ENCODE results near the gene NCKAP5.

NCKAP5 gene

DNA sequence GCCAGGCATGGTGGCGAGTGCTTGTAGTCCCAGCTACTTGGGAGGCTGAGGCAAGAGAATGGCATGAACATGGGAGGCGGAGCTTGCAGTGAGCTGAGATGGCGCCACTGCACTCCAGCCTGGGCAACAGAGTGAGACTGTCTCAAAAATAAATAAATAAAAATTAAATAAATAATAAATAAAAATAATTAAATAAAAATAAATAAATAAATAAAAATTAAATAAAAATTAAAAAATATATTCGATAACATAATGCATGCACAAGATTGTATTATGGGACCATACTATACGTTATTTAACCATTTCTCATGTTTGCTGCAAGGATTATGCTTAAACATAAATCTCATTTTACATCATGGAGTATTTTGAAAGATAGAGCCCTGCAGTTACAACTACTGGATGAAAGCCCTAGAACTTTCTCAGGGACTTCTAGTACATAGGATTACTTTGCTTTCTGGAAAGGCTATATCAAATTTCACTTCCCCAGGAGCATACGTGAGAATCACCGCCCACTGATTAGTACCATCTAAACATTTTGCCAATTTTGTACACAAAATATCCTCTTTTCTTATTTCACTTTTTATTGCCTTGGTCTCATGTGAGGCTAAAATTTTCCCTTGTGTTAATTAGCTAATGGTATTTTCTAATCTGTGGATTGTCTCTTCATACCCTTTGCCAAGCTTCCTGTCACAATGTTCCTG, 664.0 kb downstream of the NCKAP5 start:
- Histone ChIP-seq H3K9me3 (ENCODE audit: control insufficient read depth, low read length) (no peaks in the 10 kb centered on the region), H3K4me1 (ENCODE audit: control insufficient read depth, insufficient read depth, low read depth, low read length) (peaks cover 2% of the 10 kb centered on the region), H3K4me2 (ENCODE audit: low read length, poor library complexity, severe bottlenecking) (no peak overlapping the region), H2BK15ac (ENCODE audit: low read depth, poor library complexity, severe bottlenecking) (no peak overlapping the region), H2AFZ (ENCODE audit: low read depth, low read length) (no peak overlapping the region), H3K9ac (ENCODE audit: low read length) (no peak overlapping the region), H4K91ac (ENCODE audit: low read length) (no peak overlapping the region), H3K36me3 (ENCODE audit: control insufficient read depth in 1 of 2, insufficient read depth in 2 of 2, low read depth in 1 of 2, low read length in 2 of 2) (no peaks in the 10 kb centered on the region), H3K14ac (ENCODE audit: low read length in 2 of 2) (no peak overlapping the region), H2AK5ac (ENCODE audit: low read length, severe bottlenecking) (no peak overlapping the region), H3K27ac (ENCODE audit: low read length, poor library complexity, severe bottlenecking) (no peak overlapping the region), H2BK12ac (ENCODE audit: low read length in 2 of 2) (no peak overlapping the region), H3K23ac (ENCODE audit: low read length in 2 of 2) (no peak overlapping the region), H3K4me3 (ENCODE audit: insufficient read depth in 1 of 2, low read depth in 1 of 2, low read length in 2 of 2) (no peak overlapping the region), H2BK120ac (ENCODE audit: low read depth, low read length) (no peak overlapping the region), H3K18ac (ENCODE audit: low read depth in 1 of 2, low read length in 2 of 2) (no peak overlapping the region), H3K27me3 (ENCODE audit: control insufficient read depth in 1 of 2, insufficient read depth in 1 of 2, low read length in 2 of 2) (no peaks in the 10 kb centered on the region), H4K8ac (ENCODE audit: low read length) (no peak overlapping the region), H2BK5ac (ENCODE audit: low read depth, low read length, poor library complexity, severe bottlenecking) (no peak overlapping the region), H3K4ac (ENCODE audit: low read depth in 1 of 2, low read length in 2 of 2) (no peak overlapping the region), H3K79me1 (replicated peaks; ENCODE audit: low read length, poor library complexity, severe bottlenecking) (no peaks in the 10 kb centered on the region)
- DNase-seq = no peak
- WGBS = 100% methylated on average over 2 of the region's 7 CpGs

DNA sequence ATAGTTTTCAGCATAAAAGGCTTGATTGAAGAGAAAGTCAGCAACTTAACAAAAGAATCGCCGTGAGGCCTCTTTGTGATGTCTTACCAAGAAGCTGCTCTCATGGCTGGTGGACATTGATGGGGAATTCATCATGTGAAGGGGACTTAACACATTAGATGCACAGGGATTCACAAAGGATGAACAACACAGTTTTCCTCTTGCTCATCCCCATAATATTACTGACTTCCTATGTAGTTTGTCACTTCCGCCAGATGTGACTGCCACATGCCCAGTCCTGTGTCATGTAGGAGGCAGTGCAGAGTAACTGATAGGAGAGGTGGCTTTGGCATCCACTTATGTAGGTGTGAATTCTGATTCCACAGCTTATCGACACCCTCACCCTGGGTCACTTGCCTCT, 665.6 kb downstream of the NCKAP5 start:
- Histone ChIP-seq H2AK5ac (ENCODE audit: low read length, severe bottlenecking) (no peak overlapping the region), H2AFZ (ENCODE audit: low read depth, low read length) (no peak overlapping the region), H2BK5ac (ENCODE audit: low read depth, low read length, poor library complexity, severe bottlenecking) (no peak overlapping the region), H3K9me3 (ENCODE audit: control insufficient read depth, low read length) (no peaks in the 10 kb centered on the region), H3K4ac (ENCODE audit: low read depth in 1 of 2, low read length in 2 of 2) (no peak overlapping the region), H3K18ac (ENCODE audit: low read depth in 1 of 2, low read length in 2 of 2) (no peak overlapping the region), H3K23ac (ENCODE audit: low read length in 2 of 2) (no peak overlapping the region), H3K79me1 (replicated peaks; ENCODE audit: low read length, poor library complexity, severe bottlenecking) (no peaks in the 10 kb centered on the region), H4K91ac (ENCODE audit: low read length) (no peak overlapping the region), H3K14ac (ENCODE audit: low read length in 2 of 2) (no peak overlapping the region), H4K8ac (ENCODE audit: low read length) (no peak overlapping the region), H3K9ac (ENCODE audit: low read length) (no peak overlapping the region), H3K4me1 (ENCODE audit: control insufficient read depth, insufficient read depth, low read depth, low read length) (peaks cover 2% of the 10 kb centered on the region), H2BK12ac (ENCODE audit: low read length in 2 of 2) (no peak overlapping the region), H2BK120ac (ENCODE audit: low read depth, low read length) (no peak overlapping the region), H3K27me3 (ENCODE audit: control insufficient read depth in 1 of 2, insufficient read depth in 1 of 2, low read length in 2 of 2) (no peaks in the 10 kb centered on the region), H3K4me3 (ENCODE audit: insufficient read depth in 1 of 2, low read depth in 1 of 2, low read length in 2 of 2) (no peak overlapping the region), H3K36me3 (ENCODE audit: control insufficient read depth in 1 of 2, insufficient read depth in 2 of 2, low read depth in 1 of 2, low read length in 2 of 2) (no peaks in the 10 kb centered on the region), H3K4me2 (ENCODE audit: low read length, poor library complexity, severe bottlenecking) (no peak overlapping the region), H2BK15ac (ENCODE audit: low read depth, poor library complexity, severe bottlenecking) (no peak overlapping the region), H3K27ac (ENCODE audit: low read length, poor library complexity, severe bottlenecking) (no peak overlapping the region)
- no peak for DNase-seq
- 100% methylated on average over 1 of the region's 4 CpGs for WGBS

DNA sequence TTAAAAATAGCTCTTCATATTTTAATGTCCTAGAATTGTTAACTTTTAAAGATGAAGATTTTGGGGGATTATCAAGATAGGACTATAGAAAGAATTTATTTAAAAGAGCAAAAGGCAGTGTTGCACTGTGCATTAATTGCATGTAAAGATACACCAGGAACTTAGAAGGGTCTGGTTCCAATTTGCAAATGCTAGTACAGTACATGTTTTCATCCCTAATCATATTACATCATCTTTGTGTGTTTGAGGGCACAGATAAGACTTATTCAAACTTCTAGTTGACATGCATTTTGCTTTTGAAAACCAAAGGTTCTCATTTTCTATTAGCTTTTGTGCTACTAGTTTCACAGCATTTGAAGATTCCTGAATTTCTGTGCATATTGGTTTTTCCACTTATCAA, 666.6 kb downstream of the NCKAP5 start:
- Histone ChIP-seq H2BK12ac (ENCODE audit: low read length in 2 of 2) (no peak overlapping the region), H3K79me1 (replicated peaks; ENCODE audit: low read length, poor library complexity, severe bottlenecking) (no peaks in the 10 kb centered on the region), H3K18ac (ENCODE audit: low read depth in 1 of 2, low read length in 2 of 2) (no peak overlapping the region), H3K36me3 (ENCODE audit: control insufficient read depth in 1 of 2, insufficient read depth in 2 of 2, low read depth in 1 of 2, low read length in 2 of 2) (no peaks in the 10 kb centered on the region), H3K4me1 (ENCODE audit: control insufficient read depth, insufficient read depth, low read depth, low read length) (peaks cover 2% of the 10 kb centered on the region), H3K23ac (ENCODE audit: low read length in 2 of 2) (no peak overlapping the region), H3K27ac (ENCODE audit: low read length, poor library complexity, severe bottlenecking) (no peak overlapping the region), H2AFZ (ENCODE audit: low read depth, low read length) (no peak overlapping the region), H3K14ac (ENCODE audit: low read length in 2 of 2) (no peak overlapping the region), H4K8ac (ENCODE audit: low read length) (no peak overlapping the region), H3K9ac (ENCODE audit: low read length) (no peak overlapping the region), H3K4me2 (ENCODE audit: low read length, poor library complexity, severe bottlenecking) (no peak overlapping the region), H3K27me3 (ENCODE audit: control insufficient read depth in 1 of 2, insufficient read depth in 1 of 2, low read length in 2 of 2) (no peaks in the 10 kb centered on the region), H2BK120ac (ENCODE audit: low read depth, low read length) (no peak overlapping the region), H4K91ac (ENCODE audit: low read length) (no peak overlapping the region), H3K4ac (ENCODE audit: low read depth in 1 of 2, low read length in 2 of 2) (no peak overlapping the region), H2BK5ac (ENCODE audit: low read depth, low read length, poor library complexity, severe bottlenecking) (no peak overlapping the region), H3K4me3 (ENCODE audit: insufficient read depth in 1 of 2, low read depth in 1 of 2, low read length in 2 of 2) (no peak overlapping the region), H2AK5ac (ENCODE audit: low read length, severe bottlenecking) (no peak overlapping the region), H3K9me3 (ENCODE audit: control insufficient read depth, low read length) (no peaks in the 10 kb centered on the region), H2BK15ac (ENCODE audit: low read depth, poor library complexity, severe bottlenecking) (no peak overlapping the region)
- no peak for DNase-seq

DNA sequence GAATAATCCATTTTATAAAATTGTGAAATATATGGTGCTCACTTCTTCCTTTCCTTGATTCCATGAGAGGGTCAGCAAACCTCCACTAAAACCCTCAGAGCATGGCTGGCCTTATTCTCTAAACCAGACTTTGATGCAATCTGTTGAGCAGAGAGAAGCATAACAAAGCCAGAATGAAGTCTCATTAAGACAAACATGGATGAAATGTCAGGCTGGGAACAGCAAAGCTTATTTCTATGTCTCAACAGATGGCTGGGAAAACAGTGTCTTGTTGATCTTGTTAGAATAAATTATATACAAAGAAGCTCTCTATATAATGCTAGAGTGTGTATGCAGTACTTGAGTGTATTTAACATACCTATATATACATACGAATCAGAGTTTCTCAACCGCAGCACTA, 671.2 kb downstream of the NCKAP5 start:
- H3K9ac ChIP-seq (ENCODE audit: low read length) = no peak overlapping the region
- no peak overlapping the region for H3K4me3 ChIP-seq (ENCODE audit: insufficient read depth in 1 of 2, low read depth in 1 of 2, low read length in 2 of 2)
- no peak overlapping the region for H2AFZ ChIP-seq (ENCODE audit: low read depth, low read length)
- H3K27ac ChIP-seq (ENCODE audit: low read length, poor library complexity, severe bottlenecking) = no peak overlapping the region
- H3K23ac ChIP-seq (ENCODE audit: low read length in 2 of 2) = no peak overlapping the region
- H3K27me3 ChIP-seq (ENCODE audit: control insufficient read depth in 1 of 2, insufficient read depth in 1 of 2, low read length in 2 of 2) = no peaks in the 10 kb centered on the region
- H2AK5ac ChIP-seq (ENCODE audit: low read length, severe bottlenecking) = no peak overlapping the region
- no peak overlapping the region for H4K91ac ChIP-seq (ENCODE audit: low read length)
- H3K36me3 ChIP-seq (ENCODE audit: control insufficient read depth in 1 of 2, insufficient read depth in 2 of 2, low read depth in 1 of 2, low read length in 2 of 2) = no peaks in the 10 kb centered on the region
- H3K4me2 ChIP-seq (ENCODE audit: low read length, poor library complexity, severe bottlenecking) = no peak overlapping the region
- H3K14ac ChIP-seq (ENCODE audit: low read length in 2 of 2) = no peak overlapping the region
- H2BK12ac ChIP-seq (ENCODE audit: low read length in 2 of 2) = no peak overlapping the region
- no peak overlapping the region for H2BK15ac ChIP-seq (ENCODE audit: low read depth, poor library complexity, severe bottlenecking)
- peaks cover 2% of the 10 kb centered on the region for H3K4me1 ChIP-seq (ENCODE audit: control insufficient read depth, insufficient read depth, low read depth, low read length)
- DNase-seq = no peak
- H2BK5ac ChIP-seq (ENCODE audit: low read depth, low read length, poor library complexity, severe bottlenecking) = no peak overlapping the region
- no peaks in the 10 kb centered on the region for H3K79me1 ChIP-seq (replicated peaks; ENCODE audit: low read length, poor library complexity, severe bottlenecking)
- H3K4ac ChIP-seq (ENCODE audit: low read depth in 1 of 2, low read length in 2 of 2) = no peak overlapping the region
- no peak overlapping the region for H3K18ac ChIP-seq (ENCODE audit: low read depth in 1 of 2, low read length in 2 of 2)
- WGBS = no CpG with 5 or more reads among the region's 2 CpGs
- no peaks in the 10 kb centered on the region for H3K9me3 ChIP-seq (ENCODE audit: control insufficient read depth, low read length)
- H4K8ac ChIP-seq (ENCODE audit: low read length) = no peak overlapping the region
- H2BK120ac ChIP-seq (ENCODE audit: low read depth, low read length) = no peak overlapping the region
